Activated CD4-positive, alpha-beta T cell treated with anti-CD3 and anti-CD28 coated beads, Interleukin-2, amount 10 ng/mL, durations not matched to agents 24 days and 14 days (primary cell): Measurements from ENCODE around the gene KLK3. TPM values are rescaled to one million over a fixed set of nuclear protein-coding genes. Genes with fewer than 3 reads are reported as not detected.

ENCODE experiments used
- DNase-seq: peaks from one replicate; pipeline ENCODE4 v3.0.0; 2022
- H3K27ac Mint-ChIP-seq: one replicate; pipeline ENCODE4 v1.8.0; 2022; ENCODE audit warnings: mild to moderate bottlenecking, mixed read lengths
- H3K27me3 Mint-ChIP-seq: one replicate; pipeline ENCODE4 v1.8.0; 2022; ENCODE audit warnings: mixed read lengths
- H3K36me3 Mint-ChIP-seq: one replicate; pipeline ENCODE4 v1.8.0; 2022; ENCODE audit warnings: low read depth, mild to moderate bottlenecking, mixed read lengths
- H3K4me1 Mint-ChIP-seq: one replicate; pipeline ENCODE4 v1.8.0; 2021; ENCODE audit warnings: mixed read lengths
- H3K4me3 Mint-ChIP-seq: one replicate; pipeline ENCODE4 v1.8.0; 2022; ENCODE audit warnings: mild to moderate bottlenecking, moderate library complexity, mixed read lengths
- H3K9me3 Mint-ChIP-seq: one replicate; pipeline ENCODE4 v1.8.0; 2021; ENCODE audit warnings: mixed read lengths
- intact Hi-C: fragments of 100-400 bp; cut with micrococcal nuclease; formaldehyde crosslinking; loops from one replicate; pipeline ENCODE4 v1.15.1; 2023
- total RNA-seq: library from RNA; stranded (reverse); gene quantifications from 2 replicates; pipeline ENCODE4 v1.2.3, GENCODE V29; 2022

KLK3 gene
- total RNA-seq, 1 donor from 2014 or later: not detected

DNA sequence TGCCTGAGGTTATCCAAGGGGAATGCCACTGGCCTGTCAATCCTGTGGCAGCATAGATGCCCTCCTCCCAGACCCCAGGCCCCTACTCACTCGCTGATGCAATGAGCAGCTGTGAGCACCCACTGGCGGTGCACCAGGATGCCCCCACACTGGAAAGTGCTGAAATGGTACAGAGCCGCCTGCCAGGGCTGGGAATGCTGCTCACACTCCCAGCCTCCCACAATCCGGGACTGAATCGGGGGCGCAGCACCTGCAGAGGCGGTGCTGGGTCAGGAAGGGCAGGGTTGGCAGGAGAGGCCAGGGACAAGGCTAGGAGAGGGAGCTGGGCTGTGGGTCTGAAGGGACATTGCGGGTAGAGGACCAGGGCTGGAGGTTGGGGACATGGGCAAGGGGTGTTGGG, 33.1 kb upstream of the KLK3 start:
- DNase-seq: no peak
- Mint-ChIP-seq H3K9me3 (peaks cover 3% of the 10 kb centered on the region), H3K36me3 (peaks cover 3% of the 10 kb centered on the region), H3K27me3 (peaks cover 40% of the 10 kb centered on the region), H3K4me1 (peaks cover 32% of the 10 kb centered on the region), H3K27ac (no peak overlapping the region), H3K4me3 (no peak overlapping the region)
- intact Hi-C loops: no loop called here

DNA sequence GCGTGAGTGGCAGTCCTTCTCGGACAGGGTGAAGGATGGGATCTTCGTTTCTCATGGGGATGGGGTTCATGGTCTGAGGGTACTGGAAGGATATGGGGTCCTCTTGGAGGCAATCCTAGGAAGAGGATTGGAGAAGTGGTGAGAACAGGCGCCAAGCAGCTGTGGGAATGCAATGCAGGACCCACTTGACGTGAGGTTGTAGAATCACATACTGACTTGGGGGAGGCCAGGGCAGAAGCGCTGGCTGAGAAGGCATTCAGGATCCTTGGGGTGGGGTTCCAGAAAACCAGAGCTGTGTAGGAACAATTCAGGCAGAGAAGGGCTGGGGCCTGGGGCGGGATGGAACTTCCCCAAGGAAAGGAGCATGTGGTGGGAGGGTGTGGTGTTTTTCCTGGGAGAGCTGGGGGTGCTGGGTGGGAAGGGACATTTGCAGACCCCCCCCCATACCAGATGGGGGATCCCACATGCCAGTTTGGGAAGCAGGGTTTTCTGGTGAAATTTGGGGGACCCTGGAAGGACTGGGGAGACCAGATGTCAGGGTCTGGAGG, 32.0 kb upstream of the KLK3 start:
- Mint-ChIP-seq H3K4me1 (peaks cover 23% of the 10 kb centered on the region), H3K36me3 (no peaks in the 10 kb centered on the region), H3K4me3 (no peak overlapping the region), H3K9me3 (no peaks in the 10 kb centered on the region), H3K27ac (no peak overlapping the region), H3K27me3 (peaks cover 40% of the 10 kb centered on the region)
- no peak for DNase-seq
- intact Hi-C loops: no loop called here

DNA sequence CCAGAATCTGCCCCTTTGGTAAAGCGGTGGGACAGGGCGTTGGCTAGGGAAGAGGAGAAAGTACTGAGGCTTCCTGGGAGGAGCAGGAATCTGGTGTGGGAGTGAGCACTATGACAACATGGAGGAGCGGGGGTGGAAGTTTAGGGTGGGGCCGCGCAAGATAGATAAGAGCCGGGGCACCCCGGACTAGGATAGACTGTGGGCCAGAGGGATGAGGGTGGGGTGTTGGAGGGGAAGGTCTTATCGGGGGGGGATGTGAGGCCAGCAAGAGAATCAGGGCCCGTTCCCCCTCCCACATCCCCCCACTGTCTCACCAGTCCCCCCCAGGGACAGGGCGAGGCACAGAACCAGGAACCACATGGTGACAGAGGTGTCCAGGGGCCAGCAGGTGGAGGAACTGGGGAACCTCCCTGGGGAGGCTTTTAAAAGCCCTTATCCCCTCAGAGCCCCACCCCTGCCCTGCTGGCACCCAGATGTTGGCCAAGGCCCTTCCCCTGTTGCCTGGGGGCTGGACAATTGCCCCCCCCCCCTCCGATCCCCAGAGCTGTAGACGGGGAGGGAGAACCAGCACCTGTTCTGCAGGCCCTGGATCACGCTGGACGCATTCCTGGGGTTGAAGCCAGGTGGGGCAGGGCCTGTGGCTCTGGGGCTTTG, 31.2 kb upstream of the KLK3 start, which contains the start of gene KLK1:
Gene KLK1, minus strand, starts transcription at position 399 of the 654 bp plus-strand sequence. Its CDS starts 39 bp downstream, at position 360.
- DNase-seq: no peak
- no peaks in the 10 kb centered on the region for H3K9me3 Mint-ChIP-seq
- H3K27me3 Mint-ChIP-seq: peaks cover 40% of the 10 kb centered on the region
- intact Hi-C loops: no loop called here
- peaks cover 21% of the 10 kb centered on the region for H3K4me1 Mint-ChIP-seq
- no peak within 1 kb of the TSS for H3K4me3 Mint-ChIP-seq
- H3K27ac Mint-ChIP-seq: no peak within 1 kb of the TSS
- no peaks in the 10 kb centered on the region for H3K36me3 Mint-ChIP-seq

DNA sequence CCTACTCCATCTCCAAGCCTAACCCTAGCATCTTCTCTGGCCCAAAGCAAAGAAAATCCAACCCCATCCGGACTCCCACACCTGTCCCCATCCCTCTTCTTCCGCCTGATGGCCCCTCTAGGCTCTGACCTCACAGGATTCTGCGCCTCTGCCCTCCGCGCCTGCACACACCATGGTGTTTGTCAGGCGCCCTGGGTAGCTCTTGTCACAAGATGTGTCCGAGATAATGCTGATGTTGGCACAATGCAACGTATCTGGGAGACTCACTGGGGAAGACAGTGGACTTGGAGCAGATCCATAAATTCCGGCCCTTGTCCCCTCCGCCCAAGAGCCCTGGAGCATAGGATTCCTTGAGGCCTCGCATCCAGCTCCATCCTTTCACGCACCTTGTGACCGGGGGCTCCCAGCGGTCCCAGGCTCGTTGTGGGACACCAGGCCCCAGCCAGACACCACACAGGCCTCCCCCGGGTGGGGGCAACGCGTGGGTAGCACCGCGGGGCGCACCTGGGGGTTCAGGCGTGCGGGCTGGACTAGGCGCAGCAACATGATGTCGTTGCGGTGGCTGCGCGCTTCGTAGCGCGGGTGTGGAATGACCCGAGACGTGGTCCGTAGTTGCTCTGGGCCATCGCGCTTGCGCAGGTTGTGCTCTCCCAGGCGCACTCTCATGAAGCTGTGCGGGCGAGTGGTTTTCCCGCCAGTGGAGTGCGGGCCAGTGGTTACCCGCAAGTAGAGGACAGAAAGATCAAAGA, 28.0 kb upstream of the KLK3 start:
- H3K9me3 Mint-ChIP-seq: no peaks in the 10 kb centered on the region
- intact Hi-C loops: no loop called here
- no peak overlapping the region for H3K27ac Mint-ChIP-seq
- H3K27me3 Mint-ChIP-seq: peaks cover 28% of the 10 kb centered on the region
- no peak overlapping the region for H3K4me3 Mint-ChIP-seq
- no peaks in the 10 kb centered on the region for H3K4me1 Mint-ChIP-seq
- DNase-seq: no peak
- no peaks in the 10 kb centered on the region for H3K36me3 Mint-ChIP-seq

DNA sequence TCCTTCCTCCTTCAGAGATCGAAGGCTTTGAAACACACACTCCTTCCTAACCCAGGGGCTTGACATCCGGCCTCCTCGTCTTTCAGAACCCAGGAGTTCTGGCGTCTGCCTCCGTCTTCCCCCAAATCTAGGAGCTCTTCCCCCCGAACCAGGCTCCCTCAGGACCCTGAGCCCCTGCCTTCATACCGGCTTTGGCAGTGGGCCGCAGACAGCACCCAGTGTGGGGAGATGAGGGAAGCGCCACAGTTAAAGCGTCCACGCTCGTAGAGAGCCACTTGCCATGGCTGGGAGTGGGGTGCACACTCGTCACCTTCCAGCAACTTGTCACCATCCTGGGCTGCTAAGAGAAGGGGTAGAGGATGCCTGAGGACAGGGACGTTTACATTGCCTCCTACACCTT, 27.2 kb upstream of the KLK3 start:
- H3K4me1 Mint-ChIP-seq: no peaks in the 10 kb centered on the region
- intact Hi-C loops: no loop called here

DNA sequence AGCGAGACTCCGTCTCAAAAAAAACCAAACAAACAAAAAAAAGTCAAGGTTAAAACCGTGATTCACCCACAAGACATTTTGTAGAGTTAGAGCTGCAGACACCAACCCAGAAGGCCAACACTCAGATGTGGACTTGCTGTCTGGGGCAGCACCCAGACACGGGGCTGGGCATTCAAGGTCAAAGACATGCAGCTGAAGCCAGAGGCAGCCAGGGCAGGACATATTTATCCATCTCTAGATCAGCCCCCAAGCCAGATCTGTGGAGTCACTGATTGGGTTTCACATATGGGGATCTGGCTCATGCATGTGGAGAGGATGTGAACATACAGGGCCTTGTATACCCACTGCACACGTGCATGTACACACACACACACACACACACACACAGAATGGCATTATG, 24.9 kb upstream of the KLK3 start:
- Mint-ChIP-seq H3K27ac (no peak overlapping the region), H3K36me3 (no peaks in the 10 kb centered on the region), H3K9me3 (no peaks in the 10 kb centered on the region), H3K27me3 (peaks cover 22% of the 10 kb centered on the region), H3K4me3 (no peak overlapping the region), H3K4me1 (no peaks in the 10 kb centered on the region)
- intact Hi-C loops: no loop called here
- no peak for DNase-seq

More for the DNA sequence above, 27.2 kb upstream of the KLK3 start:
- Mint-ChIP-seq H3K27ac (no peak overlapping the region), H3K4me3 (no peak overlapping the region), H3K36me3 (no peaks in the 10 kb centered on the region), H3K9me3 (no peaks in the 10 kb centered on the region), H3K27me3 (peaks cover 21% of the 10 kb centered on the region)
- no peak for DNase-seq

DNA sequence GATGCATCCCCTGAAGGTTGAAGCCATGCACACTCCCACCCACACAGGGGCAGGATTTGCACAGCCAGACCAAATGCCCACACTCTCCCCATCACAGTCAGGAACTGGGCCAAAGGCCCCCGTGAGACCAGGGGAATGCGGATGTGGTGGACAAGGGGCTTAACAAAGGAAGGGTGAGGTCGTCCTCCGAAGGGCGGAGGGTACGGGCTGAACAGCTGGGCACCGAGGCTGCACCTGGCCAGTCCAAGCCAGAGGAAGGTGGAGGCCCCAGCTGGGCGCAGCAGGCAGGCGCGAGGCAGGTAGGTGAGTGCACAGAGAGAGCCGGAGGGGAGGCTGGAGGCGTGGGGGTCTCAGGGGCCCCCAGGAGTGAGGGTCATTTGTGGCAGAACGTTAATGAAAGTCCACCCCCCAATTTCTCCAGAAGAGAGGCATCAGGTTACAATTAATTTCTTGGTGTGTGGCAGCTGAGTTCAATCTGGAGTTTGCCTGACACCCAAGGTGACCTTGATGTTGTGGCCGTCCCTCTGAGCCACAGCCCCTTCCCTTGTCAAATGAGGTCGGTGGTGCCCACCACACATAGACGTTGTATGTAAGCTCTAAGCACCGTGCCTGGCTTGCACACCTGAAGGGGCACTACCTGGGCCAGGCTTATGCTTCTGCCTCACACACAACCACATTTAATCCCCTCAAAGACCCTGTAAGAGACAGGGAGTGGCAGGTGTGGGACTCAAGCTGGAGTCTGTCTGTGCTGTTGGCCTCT, 24.3 kb upstream of the KLK3 start:
- peaks cover 26% of the 10 kb centered on the region for H3K27me3 Mint-ChIP-seq
- H3K4me1 Mint-ChIP-seq: peaks cover 3% of the 10 kb centered on the region
- H3K36me3 Mint-ChIP-seq: no peaks in the 10 kb centered on the region
- no peak overlapping the region for H3K27ac Mint-ChIP-seq
- no peak overlapping the region for H3K4me3 Mint-ChIP-seq
- DNase-seq: no peak
- H3K9me3 Mint-ChIP-seq: no peaks in the 10 kb centered on the region
- intact Hi-C loops: no loop called here

DNA sequence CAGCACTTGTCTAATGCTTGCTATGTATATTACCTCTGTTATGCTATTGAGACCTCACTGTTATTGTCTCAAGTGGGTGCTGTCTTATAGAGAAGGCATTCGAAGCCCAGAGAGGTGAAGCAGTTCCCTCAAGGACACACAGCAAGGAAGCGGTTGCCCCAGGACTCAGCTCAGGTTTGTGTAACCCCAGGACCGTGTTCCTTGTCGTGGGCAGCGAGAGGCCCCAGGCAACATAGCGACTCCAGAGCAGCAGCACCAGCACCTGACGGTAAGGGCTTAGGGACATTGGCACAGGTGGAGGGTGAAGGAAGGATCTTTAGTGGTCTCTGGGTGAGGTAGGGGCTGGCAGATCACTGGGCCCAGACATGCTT, 23.7 kb upstream of the KLK3 start:
- Mint-ChIP-seq H3K4me3 (no peak overlapping the region), H3K27me3 (peaks cover 26% of the 10 kb centered on the region)

DNA sequence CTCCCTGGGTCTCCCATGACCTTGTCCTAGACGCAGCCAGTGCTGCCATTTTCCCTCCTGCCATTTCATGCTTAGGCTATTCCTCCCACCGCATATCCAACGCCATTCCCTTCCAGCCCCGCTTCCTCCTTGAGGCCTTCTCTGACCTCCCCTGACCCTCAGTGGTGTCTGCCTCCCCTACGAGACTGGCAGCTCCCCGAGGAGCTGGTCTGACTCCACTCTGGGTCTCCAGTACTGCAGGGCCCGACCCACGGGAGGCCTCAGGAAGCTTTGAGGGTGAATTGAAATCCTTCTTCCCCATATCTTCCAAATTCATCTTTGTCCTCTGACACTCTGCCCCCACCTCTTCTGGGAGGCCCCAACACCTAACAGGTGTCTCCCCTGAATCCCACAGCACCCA, 22.0 kb upstream of the KLK3 start:
- intact Hi-C loops: no loop called here
- no peak for DNase-seq
- Mint-ChIP-seq H3K27ac (no peak overlapping the region), H3K9me3 (no peaks in the 10 kb centered on the region), H3K27me3 (peaks cover 40% of the 10 kb centered on the region), H3K4me3 (no peak overlapping the region), H3K36me3 (no peaks in the 10 kb centered on the region), H3K4me1 (peaks cover 11% of the 10 kb centered on the region)

More for the DNA sequence above, 23.7 kb upstream of the KLK3 start:
- Mint-ChIP-seq H3K27ac (no peak overlapping the region), H3K9me3 (no peaks in the 10 kb centered on the region), H3K36me3 (no peaks in the 10 kb centered on the region), H3K4me1 (peaks cover 5% of the 10 kb centered on the region)
- DNase-seq: no peak
- intact Hi-C loops: no loop called here

DNA sequence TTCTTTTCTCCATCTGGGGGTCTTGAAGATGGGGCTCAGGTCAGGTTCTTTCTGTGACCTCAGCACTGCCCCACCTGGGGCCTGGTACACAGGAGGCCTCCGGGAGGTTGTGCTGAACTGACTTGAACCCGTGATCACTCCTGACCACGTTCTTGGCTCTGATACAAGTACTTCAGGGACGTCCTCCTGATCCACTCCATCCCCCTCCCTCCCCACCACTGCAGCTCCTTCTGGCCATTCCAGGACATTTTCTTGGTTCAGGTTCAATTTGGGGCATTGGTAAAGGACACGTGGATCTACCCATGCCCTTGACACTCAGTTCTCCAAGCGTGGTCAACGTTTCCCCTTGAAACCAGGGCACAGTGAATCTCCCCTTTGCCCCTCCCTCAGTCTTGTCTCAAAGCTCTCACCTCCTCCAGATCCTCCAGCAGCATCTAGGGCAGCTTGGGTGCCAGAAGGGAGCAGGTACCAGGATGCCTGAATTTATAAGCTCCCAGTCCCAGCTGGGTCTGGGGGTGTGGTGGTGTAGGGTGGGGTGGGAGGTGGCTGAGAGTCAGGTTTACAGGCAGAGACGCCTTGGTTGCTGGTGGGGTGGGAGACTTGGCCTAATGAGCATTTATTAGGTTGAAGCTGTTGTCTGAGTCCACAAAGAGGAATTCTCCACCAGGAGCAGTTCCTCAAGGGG, 21.5 kb upstream of the KLK3 start, which contains the start of gene KLK15:
Gene KLK15, minus strand, starts transcription at position 458 of the 685 bp plus-strand sequence. CDS start 2,082 bp downstream, outside the sequence.
- intact Hi-C loops: no loop called here
- Mint-ChIP-seq H3K9me3 (no peaks in the 10 kb centered on the region), H3K27me3 (peaks cover 43% of the 10 kb centered on the region), H3K27ac (no peak within 1 kb of the TSS), H3K4me1 (peaks cover 13% of the 10 kb centered on the region), H3K36me3 (no peaks in the 10 kb centered on the region), H3K4me3 (no peak within 1 kb of the TSS)
- DNase-seq: no peak

DNA sequence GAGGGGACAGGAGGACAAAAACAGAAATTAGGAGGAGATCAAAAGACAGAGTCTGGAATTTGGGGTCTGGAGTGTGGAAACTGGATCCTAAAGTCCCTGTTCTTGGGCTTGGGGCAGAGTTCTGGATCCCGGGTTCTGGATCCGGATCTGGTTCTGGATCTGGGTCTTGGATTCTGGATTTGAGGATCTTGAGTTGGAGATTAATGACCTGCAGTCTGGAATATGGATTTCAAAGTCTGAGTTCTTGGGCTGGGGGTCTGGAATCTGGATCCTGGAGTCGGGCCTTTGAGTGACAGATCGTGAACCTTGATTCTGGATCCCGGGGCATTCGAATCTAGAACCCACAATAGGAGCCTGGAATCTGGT, 20.9 kb upstream of the KLK3 start:
- H3K4me1 Mint-ChIP-seq: peaks cover 15% of the 10 kb centered on the region
- H3K9me3 Mint-ChIP-seq: no peaks in the 10 kb centered on the region
- no peaks in the 10 kb centered on the region for H3K36me3 Mint-ChIP-seq
- DNase-seq: no peak
- H3K27ac Mint-ChIP-seq: no peak overlapping the region
- intact Hi-C loops: no loop called here
- H3K27me3 Mint-ChIP-seq: peaks cover 44% of the 10 kb centered on the region
- H3K4me3 Mint-ChIP-seq: no peak overlapping the region

DNA sequence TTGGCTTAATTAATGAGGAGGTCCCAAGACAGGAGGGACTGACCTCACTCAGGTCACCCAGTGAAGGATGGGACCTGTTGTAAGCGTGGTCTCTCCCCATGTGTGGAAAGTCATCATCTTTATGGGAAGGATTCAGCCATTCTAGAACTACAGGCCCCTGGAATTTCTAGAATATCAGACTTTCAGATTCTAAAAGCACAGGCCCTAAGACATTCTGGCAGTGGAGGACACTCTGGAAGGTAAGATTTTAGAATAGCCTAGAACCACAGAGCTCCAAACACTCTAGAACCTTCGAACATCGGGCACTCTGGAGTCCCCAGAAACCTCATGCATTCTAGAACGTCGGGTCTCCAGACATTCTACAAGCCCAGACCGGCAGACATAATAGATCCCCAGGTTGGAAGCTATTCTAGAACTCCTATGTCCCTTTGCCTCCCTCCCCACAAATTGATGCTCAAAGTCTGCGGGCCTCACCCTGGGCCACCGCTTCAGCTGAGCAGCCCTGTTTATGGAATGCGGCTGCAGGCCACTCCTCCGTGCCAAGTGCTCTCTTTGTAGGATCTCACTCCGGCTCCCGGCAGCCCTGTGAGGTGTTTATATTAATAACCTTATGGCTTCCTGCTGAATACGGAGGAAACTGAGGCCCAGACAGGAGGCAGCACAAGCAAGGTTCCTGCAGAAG, 19.5 kb upstream of the KLK3 start:
- no peaks in the 10 kb centered on the region for H3K36me3 Mint-ChIP-seq
- peak overlapping the region; percentile 88 for H3K4me3 Mint-ChIP-seq
- no peaks in the 10 kb centered on the region for H3K9me3 Mint-ChIP-seq
- no peak for DNase-seq
- H3K27me3 Mint-ChIP-seq: peaks cover 40% of the 10 kb centered on the region
- H3K4me1 Mint-ChIP-seq: peaks cover 15% of the 10 kb centered on the region
- intact Hi-C loops: loop anchor here (5.0 kb wide), 1 partner anchor 33 kb away; no protein-coding TSS in a partner anchor
- H3K27ac Mint-ChIP-seq: no peak overlapping the region
